Measurements from ENCODE around the gene AFDN.

Gene AFDN

DNA sequence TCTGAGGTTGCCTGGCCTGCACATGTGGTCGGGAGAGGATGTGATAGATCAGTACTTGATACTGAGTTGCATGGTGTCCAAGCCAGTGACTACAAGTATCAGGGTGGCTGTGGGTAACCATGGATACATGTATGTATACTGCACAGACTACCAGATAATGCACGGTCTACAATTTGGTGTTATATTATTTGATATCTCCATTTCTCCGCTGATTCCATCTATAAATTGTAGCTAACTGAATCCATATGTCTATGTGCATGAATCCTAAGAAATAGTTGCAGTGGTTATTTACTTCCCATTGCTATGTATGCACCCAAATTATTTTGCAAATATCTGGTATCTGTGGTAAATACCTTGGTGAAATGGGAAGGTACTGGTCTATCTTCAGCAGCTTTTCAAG, 87.0 kb downstream of the AFDN start:
- TF ChIP-seq GATA3 (IDR thresholded peaks at IDR 0.05; ENCODE audit: low read depth, low read length): peak; percentile 52
- TF ChIP-seq GATA2 (IDR thresholded peaks at IDR 0.05; ENCODE audit: low read depth, low read length): peak; percentile 59

DNA sequence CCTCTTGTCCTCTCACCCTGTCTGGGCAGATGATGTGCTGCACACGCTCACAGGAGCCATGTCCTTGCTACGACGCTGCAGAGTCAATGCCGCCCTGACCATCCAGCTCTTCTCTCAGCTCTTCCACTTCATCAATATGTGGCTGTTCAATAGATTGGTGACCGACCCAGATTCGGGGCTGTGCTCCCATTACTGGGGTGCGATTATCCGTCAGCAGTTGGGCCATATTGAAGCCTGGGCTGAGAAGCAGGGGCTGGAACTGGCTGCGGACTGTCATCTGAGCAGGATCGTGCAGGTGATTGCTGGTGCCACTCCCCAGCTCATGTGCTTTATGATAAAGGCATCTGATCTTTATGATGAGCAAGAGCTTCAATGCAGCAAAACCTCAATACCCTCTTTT, 88.4 kb downstream of the AFDN start:
- TF ChIP-seq GATA2 (IDR thresholded peaks at IDR 0.05; ENCODE audit: low read depth, low read length) (no peak), GATA3 (IDR thresholded peaks at IDR 0.05; ENCODE audit: low read depth, low read length) (no peak)

DNA sequence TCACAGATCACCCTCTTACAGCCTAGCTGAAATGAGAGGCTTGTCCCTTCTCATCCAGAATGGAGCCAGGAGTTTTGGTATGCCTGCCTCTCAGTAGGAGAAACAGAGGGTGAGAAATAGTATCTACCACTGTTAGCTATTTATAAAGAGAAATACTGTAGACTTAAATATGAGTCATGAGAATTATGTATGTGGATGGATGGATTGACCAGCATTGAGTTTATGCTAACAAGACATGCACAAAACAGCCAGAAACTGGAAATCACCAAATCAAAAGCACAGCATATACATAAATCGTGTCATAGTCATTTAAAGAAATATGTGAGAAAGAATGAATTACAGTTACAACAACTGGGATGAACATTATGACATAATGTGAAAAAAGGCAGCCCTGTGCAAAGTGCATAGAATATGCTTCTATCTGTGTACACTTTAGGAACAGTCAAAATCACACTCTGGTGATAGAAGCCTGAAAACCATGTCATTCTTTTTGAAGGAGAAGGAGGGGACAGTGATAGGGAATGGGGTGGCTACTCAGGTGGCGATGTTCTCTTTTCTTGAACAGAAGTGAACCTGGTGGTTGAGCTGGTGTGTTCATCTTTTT, 90.9 kb downstream of the AFDN start:
- no peak for TF ChIP-seq GATA2 (IDR thresholded peaks at IDR 0.05; ENCODE audit: low read depth, low read length)
- TF ChIP-seq GATA3 (IDR thresholded peaks at IDR 0.05; ENCODE audit: low read depth, low read length): no peak

DNA sequence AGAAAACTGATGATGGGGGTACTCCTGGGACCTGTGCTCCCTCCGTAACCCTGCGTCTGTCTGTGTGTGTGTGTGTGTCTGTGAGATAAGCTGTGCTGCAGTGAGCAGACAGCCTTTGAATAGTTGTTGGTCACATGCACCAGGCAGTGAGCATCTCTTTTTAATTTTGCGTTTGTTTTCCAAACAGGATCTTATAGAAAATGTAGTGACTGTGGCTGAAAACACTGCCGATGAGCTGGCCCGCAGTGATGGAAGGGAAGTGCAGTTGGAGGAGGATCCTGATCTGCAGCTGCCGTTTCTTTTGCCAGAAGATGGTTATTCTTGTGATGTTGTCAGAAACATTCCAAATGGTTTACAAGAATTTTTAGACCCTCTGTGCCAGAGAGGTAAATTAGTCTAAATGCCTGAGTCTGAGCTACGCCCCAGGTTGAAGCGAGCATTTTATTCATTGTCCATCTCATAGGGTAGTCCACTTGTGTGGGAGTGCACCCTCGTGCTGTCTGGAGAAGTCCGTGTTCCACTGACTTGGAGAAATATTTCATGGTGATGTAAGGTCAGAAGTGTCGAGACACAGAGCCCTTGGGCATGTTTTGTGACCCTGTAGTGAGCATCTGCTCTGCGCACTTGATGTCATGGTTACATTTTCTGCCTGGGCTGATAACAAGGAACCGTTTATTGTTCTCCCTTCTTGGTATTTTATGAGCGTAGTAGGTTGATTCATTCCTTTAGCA, 92.0 kb downstream of the AFDN start:
- TF ChIP-seq GATA2 (IDR thresholded peaks at IDR 0.05; ENCODE audit: low read depth, low read length) (no peak), GATA3 (IDR thresholded peaks at IDR 0.05; ENCODE audit: low read depth, low read length) (no peak)

DNA sequence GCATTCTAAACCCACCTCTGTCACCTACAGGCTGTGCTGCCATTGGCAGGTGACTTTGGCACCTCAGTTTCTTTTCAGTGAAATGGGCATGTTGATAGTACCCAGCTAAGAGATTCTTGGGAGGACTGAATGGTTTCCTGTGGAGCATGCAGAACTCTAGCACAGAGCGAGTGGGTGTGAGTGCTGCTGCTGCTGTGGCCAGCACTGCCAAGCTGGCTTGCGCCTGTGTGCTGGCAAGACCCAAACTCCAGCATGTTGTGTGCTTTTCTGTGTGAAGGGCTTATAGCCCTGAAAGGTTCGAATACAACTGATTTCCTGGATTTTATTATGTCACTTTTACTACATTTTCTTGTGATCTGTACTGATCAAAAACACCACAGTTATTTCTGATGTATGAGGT, 92.6 kb downstream of the AFDN start:
- no peak for TF ChIP-seq GATA3 (IDR thresholded peaks at IDR 0.05; ENCODE audit: low read depth, low read length)
- no peak for TF ChIP-seq GATA2 (IDR thresholded peaks at IDR 0.05; ENCODE audit: low read depth, low read length)

DNA sequence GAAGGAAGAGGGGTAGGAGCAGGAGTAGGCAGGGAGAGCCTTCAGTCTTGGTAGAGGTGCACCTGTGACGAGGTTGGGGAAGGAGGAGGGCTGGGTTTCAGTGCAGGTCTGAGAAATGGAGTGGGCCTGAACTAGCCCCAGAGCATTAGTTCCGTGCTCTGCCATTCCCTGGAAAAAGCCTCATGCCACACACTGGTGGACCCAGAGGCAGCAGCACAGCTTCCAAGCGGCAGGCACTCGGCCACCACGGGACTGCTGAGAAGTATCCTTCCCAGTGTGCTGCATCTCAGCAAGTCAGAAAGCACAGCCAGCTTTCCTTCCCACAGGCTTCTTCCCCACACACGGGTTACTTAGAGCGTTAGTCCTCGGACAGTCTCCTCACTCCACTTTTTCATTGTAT, 93.5 kb downstream of the AFDN start:
- TF ChIP-seq GATA2 (IDR thresholded peaks at IDR 0.05; ENCODE audit: low read depth, low read length) (no peak), GATA3 (IDR thresholded peaks at IDR 0.05; ENCODE audit: low read depth, low read length) (no peak)

DNA sequence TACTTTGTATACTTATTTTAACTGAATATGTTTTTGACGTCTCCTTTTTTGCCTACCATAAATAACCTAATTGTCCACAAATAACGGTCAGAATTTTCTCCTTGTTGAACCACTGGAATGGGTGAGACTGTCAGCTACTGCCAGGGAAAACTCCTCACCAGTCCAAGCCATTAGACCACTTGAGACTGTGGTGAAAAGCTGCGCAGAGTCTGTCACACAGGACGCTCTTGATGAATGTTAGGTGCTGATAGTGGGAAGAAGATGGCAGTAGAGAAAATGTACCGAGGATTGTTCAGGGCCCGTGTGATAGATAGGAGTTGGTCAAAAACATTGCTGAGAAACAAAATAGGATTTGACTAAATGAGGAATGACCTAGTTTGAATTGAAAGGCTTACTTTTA, 95.1 kb downstream of the AFDN start:
- no peak for TF ChIP-seq GATA2 (IDR thresholded peaks at IDR 0.05; ENCODE audit: low read depth, low read length)
- TF ChIP-seq GATA3 (IDR thresholded peaks at IDR 0.05; ENCODE audit: low read depth, low read length): no peak

DNA sequence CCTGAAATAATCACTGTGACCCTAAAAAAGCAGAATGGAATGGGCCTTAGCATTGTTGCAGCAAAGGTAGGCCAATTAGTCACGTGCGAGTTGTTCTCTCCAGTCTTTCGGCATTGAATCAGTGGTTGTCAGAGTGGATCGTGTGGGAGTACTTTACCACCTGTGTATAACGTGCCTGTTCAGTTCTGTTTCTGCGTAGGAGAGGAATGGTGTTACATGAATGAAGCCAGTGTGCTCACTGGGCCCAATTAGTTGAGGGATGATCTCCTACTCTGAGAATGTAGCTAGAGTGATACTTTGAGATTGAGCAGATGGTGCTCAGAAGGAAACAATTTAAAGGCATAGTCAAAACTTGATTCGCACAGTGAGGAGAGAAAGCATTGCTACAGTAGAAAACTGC, 98.3 kb downstream of the AFDN start:
- TF ChIP-seq GATA3 (IDR thresholded peaks at IDR 0.05; ENCODE audit: low read depth, low read length) (no peak), GATA2 (IDR thresholded peaks at IDR 0.05; ENCODE audit: low read depth, low read length) (no peak)

DNA sequence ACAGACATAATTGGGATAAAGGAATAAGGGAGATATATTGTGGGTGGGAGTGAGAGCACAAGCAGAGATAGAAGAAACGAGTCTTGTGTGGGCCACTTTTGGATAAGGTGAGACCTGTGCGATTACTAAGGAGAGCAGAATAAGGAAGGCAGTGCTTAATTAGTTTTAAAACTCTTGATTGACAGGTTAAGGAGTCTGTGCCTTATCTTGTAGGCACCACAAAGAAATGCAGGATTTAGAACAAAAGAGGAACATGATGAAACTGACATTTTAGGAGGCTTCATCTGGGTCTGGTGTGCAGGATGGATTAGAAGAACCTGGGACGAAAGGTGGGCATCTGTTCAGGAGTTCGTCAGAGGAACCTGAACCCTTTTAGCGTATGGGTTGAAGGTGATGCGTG, 100.5 kb downstream of the AFDN start:
- TF ChIP-seq GATA2 (IDR thresholded peaks at IDR 0.05; ENCODE audit: low read depth, low read length): no peak
- no peak for TF ChIP-seq GATA3 (IDR thresholded peaks at IDR 0.05; ENCODE audit: low read depth, low read length)

DNA sequence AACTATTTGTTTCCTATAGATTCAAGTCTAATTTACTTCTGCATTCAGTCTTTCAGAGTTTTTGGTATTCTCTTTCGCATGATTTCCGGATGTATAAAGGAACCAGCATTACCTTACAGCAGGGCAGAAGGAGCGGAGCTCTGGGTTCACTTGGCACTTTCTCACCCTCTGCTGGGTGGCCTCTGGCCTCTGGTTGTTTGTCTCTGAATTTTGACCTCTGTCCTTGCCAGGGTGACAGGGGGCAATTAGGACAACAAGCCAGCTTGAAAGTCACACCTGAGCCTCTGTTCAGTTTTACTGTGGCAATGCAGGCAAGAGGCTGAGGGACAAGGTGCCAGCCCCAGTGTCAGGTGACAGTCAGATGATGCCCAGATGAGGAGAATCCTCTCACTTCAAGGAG, 101.4 kb downstream of the AFDN start:
- TF ChIP-seq GATA3 (IDR thresholded peaks at IDR 0.05; ENCODE audit: low read depth, low read length) (no peak), GATA2 (IDR thresholded peaks at IDR 0.05; ENCODE audit: low read depth, low read length) (no peak)

DNA sequence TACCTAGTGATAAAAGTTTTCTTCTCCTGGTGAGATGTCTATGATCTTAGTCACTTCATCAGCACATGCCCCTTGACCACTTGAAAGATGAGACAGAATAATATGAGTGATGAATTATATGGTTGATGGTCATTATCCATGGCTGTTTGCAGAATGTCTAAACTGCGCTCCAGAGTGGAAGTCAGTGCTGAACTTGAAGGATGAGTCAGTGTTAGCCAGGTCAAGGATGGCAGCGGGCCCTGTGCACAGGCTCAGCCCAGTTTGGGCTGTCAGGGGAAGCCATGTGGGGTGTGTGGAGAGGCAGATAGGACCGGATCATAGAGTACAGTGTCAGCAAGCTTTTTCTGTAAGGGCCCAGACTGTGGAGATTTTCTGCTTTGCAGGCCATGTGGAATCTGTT, 103.6 kb downstream of the AFDN start:
- TF ChIP-seq GATA2 (IDR thresholded peaks at IDR 0.05; ENCODE audit: low read depth, low read length) (no peak), GATA3 (IDR thresholded peaks at IDR 0.05; ENCODE audit: low read depth, low read length) (no peak)

DNA sequence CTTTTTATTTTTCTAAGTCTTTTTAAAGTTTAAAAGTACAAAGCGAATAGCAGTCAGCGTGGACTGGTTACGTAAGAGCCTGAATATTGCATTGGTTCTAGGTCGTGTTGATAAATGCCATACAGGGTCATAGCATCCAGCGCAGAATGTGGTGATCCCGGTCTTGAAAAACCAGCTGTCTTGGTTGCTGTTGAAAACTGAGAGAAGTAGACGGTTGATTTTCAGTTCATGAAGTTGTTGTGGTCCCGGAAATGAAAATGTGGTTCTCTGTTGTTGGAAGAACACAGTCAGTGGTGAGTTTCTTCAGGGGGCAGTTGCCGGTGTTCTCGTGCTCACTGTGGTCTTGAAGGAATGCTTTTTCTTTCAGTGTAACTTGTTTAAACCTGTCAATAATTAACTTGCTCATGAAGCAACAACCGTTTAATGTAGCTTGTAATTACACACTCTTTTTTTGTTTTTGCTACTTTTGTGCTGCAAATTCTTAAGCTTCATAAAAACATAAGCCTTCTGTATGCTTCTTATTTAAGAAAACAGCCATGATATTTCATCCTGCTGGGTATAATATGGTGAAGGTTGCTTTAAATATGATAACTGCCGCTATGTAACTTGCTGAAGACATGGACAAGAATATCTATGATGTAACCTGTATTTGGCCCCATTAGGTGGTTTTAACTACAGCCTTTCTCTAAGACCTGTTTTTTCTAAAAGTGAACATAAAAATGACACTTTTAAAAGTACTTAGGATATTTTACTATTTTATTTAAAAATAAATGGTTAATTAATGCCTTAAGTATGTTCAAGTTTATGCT, 106.0 kb downstream of the AFDN start:
- TF ChIP-seq GATA2 (IDR thresholded peaks at IDR 0.05; ENCODE audit: low read depth, low read length) (no peak), GATA3 (IDR thresholded peaks at IDR 0.05; ENCODE audit: low read depth, low read length) (no peak)

DNA sequence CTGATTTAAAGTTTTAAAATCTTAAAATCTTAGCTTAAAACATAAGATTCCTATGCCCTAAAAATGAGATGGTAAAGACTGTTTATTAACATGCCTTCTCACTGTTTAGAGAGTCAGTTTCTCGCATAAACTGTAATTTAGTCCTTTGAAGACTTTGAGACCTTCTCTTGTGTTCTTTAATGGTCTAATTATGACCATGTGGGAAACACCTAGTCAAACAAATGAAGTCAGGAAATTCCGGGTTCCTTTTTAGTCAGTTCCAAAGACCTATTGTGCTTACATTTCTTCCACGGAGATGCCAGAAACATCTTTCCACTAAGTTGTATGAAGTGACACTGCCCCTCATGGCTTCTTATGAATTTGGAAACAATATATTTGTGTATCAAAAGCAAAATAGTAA, 106.6 kb downstream of the AFDN start:
- no peak for TF ChIP-seq GATA3 (IDR thresholded peaks at IDR 0.05; ENCODE audit: low read depth, low read length)
- no peak for TF ChIP-seq GATA2 (IDR thresholded peaks at IDR 0.05; ENCODE audit: low read depth, low read length)

DNA sequence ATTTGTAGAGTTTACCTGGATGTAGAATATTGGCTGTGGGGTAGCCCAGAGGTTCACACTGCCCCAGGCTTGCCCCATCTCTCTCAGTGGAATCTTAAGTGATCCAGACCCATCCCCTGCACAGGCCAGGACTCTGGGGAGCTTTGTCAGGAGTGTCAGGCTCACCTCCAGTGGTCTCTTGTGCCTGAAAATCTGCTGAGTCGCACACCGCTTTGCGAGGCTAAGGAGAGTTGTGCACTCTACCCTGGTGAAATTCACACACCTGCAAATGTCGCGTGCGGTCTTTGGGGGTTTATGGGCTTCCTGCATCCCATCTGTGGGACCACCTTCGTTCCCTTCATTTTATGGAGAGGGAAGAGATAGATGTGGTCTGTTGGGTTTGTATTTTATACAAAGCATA, 107.1 kb downstream of the AFDN start:
- TF ChIP-seq GATA2 (IDR thresholded peaks at IDR 0.05; ENCODE audit: low read depth, low read length) (no peak), GATA3 (IDR thresholded peaks at IDR 0.05; ENCODE audit: low read depth, low read length) (no peak)

DNA sequence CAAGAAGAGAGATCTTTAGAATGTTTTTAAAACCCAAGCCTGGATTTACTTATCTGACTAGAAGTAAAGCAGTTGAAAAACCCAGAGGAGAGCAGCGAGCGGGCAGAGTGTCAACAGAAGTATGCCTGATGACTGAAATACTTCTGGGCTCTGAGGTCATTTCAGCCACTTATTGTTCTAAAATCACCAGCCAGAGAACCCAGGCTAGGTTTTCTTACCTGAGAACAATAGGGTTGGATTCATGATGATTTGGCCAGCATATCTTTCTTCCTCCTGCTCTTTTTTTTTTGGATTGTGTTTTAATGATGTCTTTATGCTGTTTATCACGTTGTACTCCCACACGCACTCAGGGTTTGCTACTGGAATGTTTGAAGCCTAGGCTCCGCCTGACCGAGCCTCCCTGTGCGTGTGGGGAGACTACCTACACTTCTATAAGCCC, 107.7 kb downstream of the AFDN start:
- no peak for TF ChIP-seq GATA2 (IDR thresholded peaks at IDR 0.05; ENCODE audit: low read depth, low read length)
- no peak for TF ChIP-seq GATA3 (IDR thresholded peaks at IDR 0.05; ENCODE audit: low read depth, low read length)

Measured in SH-SY5Y (cell line).